Urothelium cell line (cell line): Measurements from ENCODE around the gene STIM2.
A peak's percentile ranks its signal among the peaks of the same experiment; 100 is the strongest.
"Not testable (repeated sequence)": the region's sequence is repeated elsewhere in the genome, so short reads cannot be mapped to it uniquely, and the experiment has no call there.

ENCODE experiments used
- DNase-seq: peaks from one replicate; pipeline ENCODE4 v3.0.0; 2011; ENCODE audit warnings: low spot score, mixed read lengths
- FAIRE-seq: peaks from 2 replicates; lab custom pipeline; 2011; peaks lifted over from hg19 to GRCh38; lab: Jason Lieb, UNC

Gene STIM2

DNA sequence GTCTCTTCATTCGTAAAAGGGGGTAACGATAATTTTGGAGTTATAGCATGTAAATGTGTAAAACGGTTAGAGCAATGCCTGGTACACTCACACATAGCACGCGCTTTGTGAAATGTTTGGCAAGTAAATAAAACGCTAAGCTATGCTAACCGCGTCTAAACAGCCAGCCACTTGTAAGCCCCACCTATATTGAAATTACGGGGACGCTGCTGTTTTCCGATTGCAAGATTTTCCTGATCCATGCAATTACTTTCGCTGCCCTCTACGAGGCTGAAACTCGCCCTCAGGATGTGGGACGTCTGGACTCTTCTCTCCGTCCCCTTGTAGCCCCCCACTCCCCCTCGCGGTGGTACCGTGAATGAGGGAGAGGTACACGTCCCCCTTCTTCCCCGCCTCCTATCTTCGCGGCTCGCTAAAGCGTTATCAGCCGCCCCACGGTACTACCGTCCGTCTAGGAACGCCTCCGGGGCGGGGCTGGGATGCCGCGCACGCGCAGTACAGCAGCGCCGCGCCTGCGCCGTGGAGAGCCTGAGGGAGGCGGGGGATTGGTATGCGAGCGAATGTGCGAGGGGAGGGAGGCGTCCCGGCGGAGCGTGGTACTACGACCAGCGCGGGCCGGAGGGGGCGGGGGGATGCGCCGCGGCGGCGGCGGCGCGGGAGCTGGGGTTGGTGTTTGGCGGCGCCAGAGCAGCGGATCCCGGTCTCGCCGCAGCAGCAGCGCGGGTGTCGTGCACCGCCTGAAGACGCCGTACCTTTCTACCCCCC lies at the start of gene STIM2:
Gene STIM2, plus strand, starts transcription at position 685 of the 765 bp plus-strand sequence.
- FAIRE-seq (peak; percentile 55), DNase-seq (peak; percentile 86)

DNA sequence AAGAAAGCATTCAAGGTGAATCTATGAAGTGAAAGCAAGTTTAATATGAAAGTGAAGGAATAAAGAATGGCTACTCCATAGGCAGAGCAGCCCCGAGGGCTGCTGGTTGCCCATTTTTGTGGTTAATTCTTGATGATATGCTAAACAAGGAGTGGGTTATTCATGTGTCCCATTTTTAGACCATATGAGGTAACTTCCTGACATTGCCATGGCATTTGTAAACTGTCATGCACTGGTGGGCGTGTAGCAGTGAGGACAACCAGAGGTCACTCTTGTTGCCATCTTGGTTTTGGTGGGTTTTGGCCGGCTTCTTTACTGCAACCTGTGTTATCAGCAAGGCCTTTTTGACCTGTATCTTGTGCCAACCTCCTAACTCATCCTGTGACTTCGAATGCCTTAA lies 49.1 kb upstream of the STIM2 start:
- FAIRE-seq, DNase-seq: not testable (repeated sequence)

DNA sequence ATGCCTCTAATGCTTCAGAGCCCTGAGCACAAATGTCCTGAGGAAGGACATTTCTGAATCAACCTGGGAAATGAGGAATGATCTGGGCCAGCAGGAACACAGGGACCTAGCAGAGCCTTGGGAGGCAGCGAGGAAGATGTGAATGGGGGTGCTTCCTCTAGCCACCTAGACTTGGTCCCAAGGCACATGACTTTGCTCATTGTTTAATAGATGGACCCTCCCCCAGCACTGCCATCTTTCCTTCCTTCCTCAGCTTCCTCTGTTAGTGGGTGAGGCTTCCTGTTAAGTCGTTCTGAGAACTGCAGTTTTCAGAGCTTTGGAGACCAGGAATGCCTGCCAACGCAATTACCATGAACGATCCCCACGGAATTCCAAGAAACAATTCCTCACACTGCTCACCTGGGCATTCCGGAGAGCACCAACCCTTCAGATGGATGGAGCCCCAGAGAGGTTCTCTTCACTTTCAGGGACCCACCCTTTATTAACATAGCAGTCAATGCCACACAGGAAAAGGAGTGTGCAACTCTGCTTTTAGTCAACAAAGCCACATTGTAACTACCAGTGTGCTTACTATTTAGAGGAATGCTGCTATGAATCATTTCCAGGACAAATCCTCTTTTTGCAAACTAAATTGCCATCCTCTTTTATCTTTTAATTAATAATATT lies 48.5 kb upstream of the STIM2 start:
- no peak for FAIRE-seq
- peak; percentile 14 for DNase-seq

DNA sequence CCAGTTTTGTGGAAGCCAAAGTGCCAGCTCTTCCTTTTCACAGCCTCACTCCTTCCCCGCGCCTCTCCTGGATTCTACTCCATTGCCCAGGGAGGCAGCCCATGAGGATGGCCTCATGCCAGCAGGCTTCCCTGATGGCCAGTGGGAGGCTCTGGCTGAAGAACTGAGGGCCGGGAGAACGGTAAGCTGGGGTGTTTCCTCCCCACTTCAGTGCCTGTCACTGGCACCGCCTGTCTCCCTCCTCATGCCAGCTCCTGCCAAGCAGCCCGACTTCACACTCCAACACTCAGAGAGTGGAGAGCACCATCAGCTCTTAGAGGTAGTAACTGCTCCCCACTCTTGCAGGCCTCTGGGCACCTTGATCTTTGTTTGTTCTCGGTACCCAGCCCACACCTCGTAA lies 46.9 kb upstream of the STIM2 start:
- FAIRE-seq = no peak
- no peak for DNase-seq

DNA sequence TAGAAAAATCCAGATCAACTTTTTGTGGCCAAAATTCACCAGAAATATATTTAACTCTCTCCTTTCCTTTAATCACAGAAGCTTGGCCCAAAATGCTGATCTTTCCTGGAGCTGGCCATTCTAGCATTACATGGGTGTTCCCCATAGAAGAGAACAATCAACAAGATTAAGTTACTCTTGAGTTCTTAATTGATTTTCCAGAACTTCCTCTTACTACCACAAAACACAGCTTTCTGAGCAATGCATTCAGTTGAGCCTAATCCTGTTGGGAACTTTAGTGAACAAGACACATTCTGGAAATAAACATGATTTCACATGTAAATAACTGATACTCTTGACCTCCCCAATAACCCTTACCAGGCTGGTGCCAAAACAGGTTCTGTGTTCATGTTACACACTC lies 45.4 kb upstream of the STIM2 start:
- no peak for DNase-seq
- no peak for FAIRE-seq

DNA sequence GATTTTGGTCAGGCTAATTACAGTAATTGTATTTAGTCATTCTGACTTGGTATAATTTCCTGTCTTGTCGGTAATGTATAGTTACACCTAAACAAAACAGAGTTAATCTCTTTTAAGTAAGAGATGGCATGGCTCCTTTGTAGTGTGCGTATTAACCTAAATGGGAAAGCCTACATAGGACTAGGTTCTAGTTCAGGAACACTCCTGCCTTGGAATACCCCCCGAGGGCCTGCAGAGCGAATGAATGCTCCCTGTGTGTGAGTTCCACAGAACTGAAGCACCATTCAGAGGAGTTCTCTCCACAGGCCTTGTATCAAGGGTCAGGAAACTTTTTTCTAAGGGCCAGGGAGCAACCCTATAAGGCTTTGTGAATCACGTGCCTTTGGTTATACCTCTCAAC lies 44.9 kb upstream of the STIM2 start:
- FAIRE-seq (no peak), DNase-seq (no peak)

DNA sequence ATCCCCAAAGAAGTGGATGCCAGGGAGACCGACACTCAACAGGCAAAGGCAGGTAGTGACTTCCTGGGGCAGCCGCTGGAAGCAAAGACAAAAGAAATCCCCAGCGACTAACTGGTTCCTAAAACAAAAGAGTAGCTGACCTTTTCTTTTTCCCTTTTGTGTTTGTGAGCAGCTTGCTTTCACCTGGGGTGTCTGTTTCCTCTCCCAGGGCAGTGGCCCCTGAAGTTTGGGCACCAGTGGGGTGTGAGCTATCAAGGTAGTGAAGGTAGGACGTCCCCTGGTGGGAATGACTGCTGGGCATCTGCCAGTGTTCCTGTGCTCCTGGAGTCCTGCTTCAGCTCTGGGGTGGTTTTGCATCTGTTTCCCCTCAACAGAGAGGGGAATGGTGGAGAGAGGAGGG lies 41.6 kb upstream of the STIM2 start:
- FAIRE-seq (no peak), DNase-seq (no peak)

DNA sequence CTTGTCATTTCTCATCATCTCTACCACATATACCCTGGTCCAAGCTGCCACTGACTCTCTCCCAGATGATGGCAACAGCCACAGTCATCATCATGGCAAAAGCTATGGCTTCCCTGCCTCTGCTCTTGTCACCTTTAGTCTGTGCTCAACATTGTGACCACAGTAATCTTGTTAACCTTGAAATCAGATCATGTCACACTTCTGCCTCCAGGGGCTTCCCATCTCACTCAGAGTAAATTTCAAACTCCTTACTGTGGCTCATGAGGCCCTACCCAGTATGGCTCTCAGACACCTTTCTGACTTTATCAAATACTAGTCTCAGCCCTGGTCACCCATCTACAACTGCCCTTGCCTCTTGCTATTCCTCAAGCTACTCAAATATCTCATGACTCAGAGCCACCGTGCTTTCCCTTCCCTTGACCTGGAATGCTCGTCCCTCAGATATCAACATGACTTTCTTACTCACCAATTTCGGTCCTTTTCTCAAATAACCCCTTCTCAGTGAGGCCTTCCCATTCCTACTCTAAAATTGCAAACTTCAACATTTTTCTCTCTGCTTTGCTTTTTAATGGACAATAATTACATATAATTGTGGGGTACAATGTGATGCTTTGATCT lies 41.1 kb upstream of the STIM2 start:
- FAIRE-seq (no peak), DNase-seq (no peak)

DNA sequence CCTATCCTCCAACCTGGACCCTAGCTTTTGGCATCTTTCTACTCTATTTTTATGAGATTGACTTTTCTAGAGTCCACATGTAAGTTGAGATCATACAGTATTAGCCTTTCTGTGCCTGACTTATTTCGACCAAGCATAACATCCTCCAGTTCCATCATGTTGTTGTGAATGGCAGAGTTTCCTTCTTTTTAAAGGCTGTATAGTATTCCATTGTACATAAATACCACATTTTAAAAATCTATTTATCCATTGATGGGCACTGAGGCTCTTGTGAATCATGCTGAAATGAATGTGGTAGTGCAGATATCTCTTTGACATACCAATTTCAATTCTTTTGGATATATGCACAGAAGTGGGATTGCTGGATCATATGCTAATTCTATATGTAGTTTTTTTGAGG lies 40.3 kb upstream of the STIM2 start:
- no peak for DNase-seq
- no peak for FAIRE-seq

DNA sequence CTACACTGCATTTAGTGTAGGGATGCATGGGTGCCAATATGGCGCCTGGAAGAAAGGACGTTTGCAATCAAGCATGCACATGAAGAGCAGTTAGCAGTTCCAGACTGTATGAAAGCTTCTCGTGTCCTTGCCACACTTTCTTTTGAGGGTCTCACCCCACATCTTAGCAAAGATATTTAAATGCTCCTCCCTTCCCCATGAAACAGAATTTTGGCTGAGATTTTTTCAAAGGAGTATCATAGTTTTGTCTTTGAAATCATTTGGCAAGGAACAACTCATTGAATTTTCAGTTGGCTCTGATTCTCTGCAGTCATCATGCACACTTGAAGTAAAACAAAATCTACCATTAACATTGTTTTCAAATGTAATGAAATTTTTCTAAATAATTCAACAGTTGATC lies 39.6 kb upstream of the STIM2 start:
- FAIRE-seq (no peak), DNase-seq (no peak)

DNA sequence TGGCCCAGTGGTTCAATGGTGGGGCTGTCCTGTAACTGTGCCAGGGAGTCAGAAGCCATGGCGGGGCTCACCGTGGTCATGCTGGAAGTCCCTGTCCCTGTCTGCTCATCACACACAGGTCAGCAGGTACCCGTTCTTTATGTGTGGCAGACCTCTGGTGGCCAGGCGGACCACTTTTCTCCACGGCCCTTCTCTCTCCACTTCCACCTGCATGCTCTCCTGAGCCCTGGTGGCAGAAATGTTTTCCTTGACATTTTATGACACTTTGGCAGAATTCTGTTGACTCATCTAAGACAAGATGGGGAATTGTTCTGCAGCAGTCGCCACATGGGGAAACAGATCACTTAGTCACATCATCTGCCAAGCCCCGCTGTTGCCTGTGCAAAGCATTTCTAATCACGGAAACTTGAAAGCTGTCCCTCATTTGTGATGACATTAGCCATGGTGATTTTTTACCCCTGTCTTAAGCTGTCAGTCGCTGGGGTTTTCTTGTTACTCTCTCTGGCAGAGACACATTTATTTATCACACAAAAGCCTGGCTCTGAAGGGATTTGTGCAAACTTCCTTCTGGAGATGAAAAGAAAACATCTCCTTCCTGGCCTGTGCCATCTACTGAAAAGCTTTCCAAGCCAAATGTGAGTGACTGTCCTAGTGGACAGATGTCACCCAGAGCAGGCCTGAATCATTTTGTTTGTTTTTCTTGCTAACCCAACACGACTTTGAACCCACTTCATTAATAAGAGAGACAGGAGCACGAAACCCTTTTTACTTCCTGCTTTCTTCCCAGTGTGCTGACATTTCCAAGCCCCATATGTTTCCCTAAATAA lies 38.8 kb upstream of the STIM2 start:
- no peak for FAIRE-seq

DNA sequence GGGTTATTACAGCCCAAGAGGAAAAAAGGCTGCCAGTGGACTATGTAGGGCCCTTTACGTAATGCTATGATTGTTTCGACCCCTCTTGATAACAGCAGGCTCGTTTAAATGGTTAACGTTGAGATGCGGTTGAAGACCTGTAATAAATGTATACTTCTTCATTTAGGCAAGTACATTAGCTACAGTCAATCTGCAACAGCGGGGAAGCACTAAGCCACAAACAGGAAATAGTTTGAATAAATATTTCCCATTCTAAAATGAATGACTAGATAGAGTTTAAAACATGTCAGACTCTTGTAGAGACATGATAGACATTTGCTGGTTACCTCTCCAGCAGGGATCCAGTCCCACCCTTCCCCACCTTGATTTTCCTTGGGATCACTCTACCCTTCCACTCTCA lies 38.1 kb upstream of the STIM2 start:
- no peak for FAIRE-seq
- no peak for DNase-seq

More for the DNA sequence above, 38.8 kb upstream of the STIM2 start:
- DNase-seq = no peak

DNA sequence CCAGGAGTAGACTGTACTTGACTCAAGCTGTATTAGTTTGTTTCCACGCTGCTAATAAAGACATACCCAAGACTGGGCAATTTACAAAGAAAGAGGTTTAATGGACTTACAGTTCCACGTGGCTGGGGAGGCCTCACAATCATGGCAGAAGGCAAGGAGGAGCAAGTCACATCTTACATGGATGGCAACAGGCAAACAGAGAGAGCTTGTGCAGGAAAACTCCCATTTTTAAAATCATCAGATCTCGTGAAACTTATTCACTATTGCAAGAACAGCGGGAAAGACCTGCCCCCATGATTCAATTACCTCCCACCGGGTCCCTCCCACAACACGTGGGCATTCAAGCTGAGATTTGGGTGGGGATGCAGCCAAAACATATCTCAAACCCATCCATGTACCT lies 37.7 kb upstream of the STIM2 start:
- DNase-seq, FAIRE-seq: not testable (repeated sequence)

DNA sequence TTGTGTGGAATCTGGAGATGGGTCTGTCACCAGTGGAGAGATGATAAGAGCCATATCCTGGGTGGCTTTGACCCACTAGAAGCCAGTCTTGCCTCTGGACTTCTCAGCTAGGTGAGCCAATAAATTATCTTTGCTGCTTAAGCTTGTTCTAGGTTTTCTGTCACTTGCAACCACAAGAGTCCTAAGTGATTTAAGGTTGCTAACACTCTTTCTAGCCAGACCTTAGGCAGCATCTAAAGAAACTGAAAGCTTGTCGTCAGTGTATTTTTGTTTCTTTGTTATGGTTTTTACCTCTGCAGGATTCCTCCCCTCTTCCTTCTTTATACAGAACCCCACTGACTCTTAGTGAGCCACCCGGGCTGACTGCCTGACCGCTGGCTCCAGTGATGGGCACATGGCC lies 37.1 kb upstream of the STIM2 start:
- FAIRE-seq (no peak), DNase-seq (no peak)

DNA sequence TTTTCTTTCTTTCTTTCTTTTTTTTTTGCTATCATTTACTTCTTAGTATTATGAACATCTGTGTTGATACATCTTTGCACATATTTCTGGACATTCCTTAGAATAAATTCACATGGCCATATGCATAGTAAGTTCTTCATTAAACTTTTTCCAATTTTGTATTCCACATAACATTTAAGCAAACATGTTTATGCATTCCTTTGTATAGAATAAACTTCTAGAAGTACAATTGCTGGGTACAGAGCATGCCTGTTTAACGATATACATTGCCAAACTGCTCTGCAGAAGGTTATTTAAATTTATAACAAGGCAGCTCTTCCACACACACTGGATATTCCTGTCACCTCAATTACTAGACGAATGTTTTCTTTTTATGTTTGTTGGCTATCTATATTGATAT lies 36.0 kb upstream of the STIM2 start:
- no peak for FAIRE-seq

DNA sequence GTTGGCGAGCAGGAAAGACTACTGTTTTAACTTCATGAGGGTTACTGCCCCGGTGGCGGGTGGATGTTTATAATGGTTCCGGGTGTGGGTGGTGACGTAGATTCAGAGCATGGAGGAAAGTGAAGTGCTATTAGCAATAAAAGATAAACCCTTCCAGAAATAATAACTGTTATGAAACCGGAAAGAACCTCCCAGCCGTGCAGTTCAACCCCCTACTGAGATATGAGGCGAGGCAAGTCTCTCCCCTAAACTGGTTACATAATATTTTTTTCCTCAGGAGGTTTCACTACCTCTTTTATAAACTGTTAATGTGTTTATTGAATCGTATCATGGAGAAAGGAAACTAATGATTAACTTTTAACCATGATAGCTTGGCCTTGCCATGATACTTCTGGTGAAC lies 33.9 kb upstream of the STIM2 start:
- FAIRE-seq = no peak
- no peak for DNase-seq

More for the DNA sequence above, 36.0 kb upstream of the STIM2 start:
- no peak for DNase-seq

DNA sequence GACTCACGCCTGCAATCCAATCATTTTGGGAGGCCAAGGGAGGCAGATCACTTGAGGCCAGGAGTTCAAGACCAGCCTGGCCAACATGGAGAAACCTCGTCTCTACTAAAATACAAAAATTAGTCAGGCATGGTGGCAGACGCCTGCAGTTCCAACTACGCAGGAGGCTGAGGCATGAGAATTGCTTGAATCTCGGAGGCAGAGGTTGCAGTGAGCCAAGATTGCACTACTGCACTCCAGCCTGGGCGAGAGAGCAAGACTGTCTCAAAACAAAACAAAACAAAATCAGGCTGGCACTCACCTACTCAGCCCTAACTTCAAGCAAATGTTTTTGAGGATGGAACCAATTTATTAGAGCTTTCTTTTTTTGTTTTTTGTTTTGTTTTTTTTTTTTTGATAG lies 33.3 kb upstream of the STIM2 start:
- not testable (repeated sequence) for DNase-seq, FAIRE-seq

DNA sequence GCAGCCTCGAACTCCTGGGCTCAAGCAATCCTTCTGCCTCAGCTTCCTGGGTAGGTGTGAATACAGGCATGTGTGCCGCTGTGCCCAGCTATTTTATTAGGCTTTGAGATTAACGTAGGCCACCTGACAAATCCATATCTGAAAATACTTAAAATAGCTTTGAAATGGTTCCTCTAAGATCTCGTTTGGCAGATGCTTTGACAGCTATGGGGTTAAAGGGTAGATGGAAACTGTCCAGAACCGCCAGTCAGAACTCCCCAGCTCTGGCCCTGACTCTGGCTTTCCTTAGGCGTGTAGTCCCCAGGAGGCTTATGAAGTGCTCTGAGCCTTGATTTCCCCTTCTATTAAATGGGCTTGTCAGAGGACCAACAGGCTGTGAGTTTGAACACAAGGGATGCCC lies 32.8 kb upstream of the STIM2 start:
- FAIRE-seq = no peak
- no peak for DNase-seq

DNA sequence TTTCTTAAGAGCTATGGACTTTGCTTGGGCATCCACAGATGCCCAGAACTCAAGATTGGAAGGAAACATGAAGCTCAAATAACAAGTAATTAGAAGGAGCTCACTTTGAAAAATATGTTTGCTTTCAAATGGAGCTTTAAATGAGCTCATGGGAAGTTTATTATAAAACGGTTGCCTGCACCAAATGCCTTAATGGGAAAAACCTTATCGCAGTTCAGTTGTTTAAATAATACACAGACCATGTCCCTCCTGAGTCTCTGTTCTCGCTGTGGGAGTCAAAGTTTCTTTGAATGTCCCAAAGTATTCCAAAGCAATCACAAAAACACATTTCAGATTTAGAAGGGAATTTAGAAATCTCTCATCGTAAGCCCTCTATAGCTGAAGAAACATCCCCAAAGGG lies 31.6 kb upstream of the STIM2 start:
- DNase-seq (no peak), FAIRE-seq (no peak)

DNA sequence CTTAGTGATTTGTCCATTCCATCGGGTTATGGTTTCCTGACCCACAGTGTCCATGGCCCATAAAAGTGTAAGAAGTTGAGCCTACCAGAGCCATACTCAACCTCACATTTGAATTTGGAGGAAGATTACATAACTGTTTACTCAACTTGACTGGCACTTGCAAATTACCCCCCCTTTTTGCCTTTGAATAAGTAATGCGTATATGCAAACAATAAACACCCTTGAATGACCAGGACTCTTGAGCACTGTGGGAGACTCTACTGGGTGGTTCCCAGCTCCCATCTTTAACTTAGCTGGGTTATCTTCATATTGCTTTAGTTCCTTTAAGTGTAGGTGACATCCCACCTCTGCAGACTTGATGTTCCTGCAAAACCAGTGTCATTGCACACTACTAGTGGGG lies 30.6 kb upstream of the STIM2 start:
- FAIRE-seq (no peak), DNase-seq (no peak)

DNA sequence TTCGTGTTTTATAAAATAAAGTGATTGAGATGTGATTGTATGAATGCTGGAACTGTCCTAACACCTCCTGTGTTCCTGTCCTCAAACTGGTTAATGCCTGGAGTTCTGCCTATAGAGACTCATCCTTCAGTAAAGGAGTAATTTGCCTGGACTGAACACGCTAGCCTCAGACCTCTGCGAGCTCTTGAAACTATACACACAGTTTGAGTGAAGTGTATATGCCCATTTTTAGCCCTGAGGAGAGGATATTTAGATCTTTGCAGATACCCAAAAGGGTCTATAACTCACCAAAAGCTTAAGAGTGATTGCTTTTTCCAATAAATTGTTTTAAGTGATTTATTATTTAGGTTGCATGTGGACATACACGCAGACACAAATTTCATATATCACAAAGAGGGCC lies 29.9 kb upstream of the STIM2 start:
- no peak for FAIRE-seq
- no peak for DNase-seq
